NB4 (cell line): ENCODE results near the gene FOXP1.

Experiments used
- CTCF ChIP-seq: IDR thresholded peaks from one replicate; pipeline ENCODE4 v1.5.1; 2012; ENCODE audit warnings: low read depth, low read length
- POLR2A ChIP-seq: IDR thresholded peaks from 2 replicates; pipeline ENCODE4 v1.6.1; 2011; ENCODE audit warnings: mild to moderate bottlenecking; ENCODE audit not compliant: insufficient read length; ENCODE audit errors: extremely low read depth

- TF ChIP-seq CTCF (no peak), POLR2A (no peak)
Observed at GRCh38 chr3:70974747-70975146, 608.8 kb downstream of the FOXP1 start.
